ENCODE measurements around the gene GPR15LG.

DNA sequence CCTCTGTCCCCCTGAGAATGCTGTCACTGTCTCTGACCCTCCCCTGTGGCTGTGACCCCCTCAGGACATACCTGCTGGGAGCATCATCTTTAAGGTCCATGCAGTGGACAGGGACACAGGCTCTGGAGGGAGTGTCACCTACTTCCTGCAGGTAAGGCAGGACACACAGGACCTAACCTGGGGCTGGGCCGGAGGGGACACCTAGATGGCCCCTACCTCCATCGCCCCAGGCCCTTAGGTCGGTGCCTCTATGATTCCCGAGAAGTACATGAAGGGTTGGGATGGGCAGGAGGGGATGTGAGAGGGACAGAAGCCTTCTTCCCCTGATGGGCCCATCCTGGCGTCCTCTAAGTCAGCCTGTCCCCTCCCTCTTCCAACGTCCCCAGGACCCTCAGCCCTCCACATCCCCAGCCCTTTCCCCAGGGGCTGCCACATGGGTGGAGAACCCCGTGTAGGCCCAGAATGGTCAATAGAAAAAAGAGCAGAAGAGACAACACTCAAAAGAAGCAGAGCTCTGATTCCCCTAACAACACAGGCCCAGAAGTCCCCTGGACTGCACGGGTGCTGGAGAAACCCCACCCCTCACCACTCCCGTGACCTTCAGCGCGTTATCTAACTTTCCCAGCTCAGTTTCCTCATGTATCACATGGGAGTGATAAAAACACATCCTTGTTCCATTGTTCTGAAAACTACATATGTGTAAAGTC, 27.1 kb downstream of the GPR15LG start:
- no peak for TF ChIP-seq POLR2A (IDR thresholded peaks at IDR 0.05)
- TF ChIP-seq, protein P1, sequence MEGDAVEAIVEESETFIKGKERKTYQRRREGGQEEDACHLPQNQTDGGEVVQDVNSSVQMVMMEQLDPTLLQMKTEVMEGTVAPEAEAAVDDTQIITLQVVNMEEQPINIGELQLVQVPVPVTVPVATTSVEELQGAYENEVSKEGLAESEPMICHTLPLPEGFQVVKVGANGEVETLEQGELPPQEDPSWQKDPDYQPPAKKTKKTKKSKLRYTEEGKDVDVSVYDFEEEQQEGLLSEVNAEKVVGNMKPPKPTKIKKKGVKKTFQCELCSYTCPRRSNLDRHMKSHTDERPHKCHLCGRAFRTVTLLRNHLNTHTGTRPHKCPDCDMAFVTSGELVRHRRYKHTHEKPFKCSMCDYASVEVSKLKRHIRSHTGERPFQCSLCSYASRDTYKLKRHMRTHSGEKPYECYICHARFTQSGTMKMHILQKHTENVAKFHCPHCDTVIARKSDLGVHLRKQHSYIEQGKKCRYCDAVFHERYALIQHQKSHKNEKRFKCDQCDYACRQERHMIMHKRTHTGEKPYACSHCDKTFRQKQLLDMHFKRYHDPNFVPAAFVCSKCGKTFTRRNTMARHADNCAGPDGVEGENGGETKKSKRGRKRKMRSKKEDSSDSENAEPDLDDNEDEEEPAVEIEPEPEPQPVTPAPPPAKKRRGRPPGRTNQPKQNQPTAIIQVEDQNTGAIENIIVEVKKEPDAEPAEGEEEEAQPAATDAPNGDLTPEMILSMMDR (IDR thresholded peaks at IDR 0.05): no peak
